Measurements from ENCODE around the gene IL2.

IL2 gene

GRCh38 chr4:122476745-122477144 lies 20.2 kb upstream of the IL2 start:
- Histone ChIP-seq H3K4me3 (ENCODE audit: low read length) (no peak overlapping the region), H3K27ac (ENCODE audit: low read length) (no peak overlapping the region), H3K27me3 (ENCODE audit: low read depth, low read length) (no peaks in the 10 kb centered on the region), H2AFZ (ENCODE audit: low read depth, low read length) (no peak overlapping the region; the same call in 1 of the 2 replicates), H3K4me1 (ENCODE audit: low read length) (peaks cover 16% of the 10 kb centered on the region; the same call in 1 of the 2 replicates), H3K4me2 (ENCODE audit: low read length) (no peak overlapping the region), H3K79me2 (ENCODE audit: low read length) (no peaks in the 10 kb centered on the region), H3K9me3 (ENCODE audit: insufficient read depth, low read length) (0 out of 2 replicates have a peak, but pooled peaks cover 3% of the 10 kb centered on the region), H3K36me3 (replicated peaks; ENCODE audit: low read depth, low read length) (peaks cover 3% of the 10 kb centered on the region), H4K20me1 (ENCODE audit: insufficient read depth, low read length) (no peaks in the 10 kb centered on the region), H3K9ac (ENCODE audit: low read length) (no peak overlapping the region)
- TF ChIP-seq CTCF (IDR thresholded peaks at IDR 0.05; ENCODE audit: low read depth, low read length), result no peak
- no peak for TF ChIP-seq EZH2phosphoT487 (IDR thresholded peaks at IDR 0.05; ENCODE audit: low read depth)

GRCh38 chr4:122476126-122476525 lies 19.6 kb upstream of the IL2 start:
- Histone ChIP-seq H3K9me3 (ENCODE audit: insufficient read depth, low read length) (0 out of 2 replicates have a peak, but pooled peaks cover 3% of the 10 kb centered on the region), H2AFZ (ENCODE audit: low read depth, low read length) (no peak overlapping the region; the same call in 1 of the 2 replicates), H3K79me2 (ENCODE audit: low read length) (no peaks in the 10 kb centered on the region), H3K4me1 (ENCODE audit: low read length) (peaks cover 11% of the 10 kb centered on the region; the same call in 1 of the 2 replicates), H3K36me3 (replicated peaks; ENCODE audit: low read depth, low read length) (peaks cover 3% of the 10 kb centered on the region), H3K9ac (ENCODE audit: low read length) (no peak overlapping the region), H3K4me2 (ENCODE audit: low read length) (no peak overlapping the region), H3K4me3 (ENCODE audit: low read length) (no peak overlapping the region), H3K27me3 (ENCODE audit: low read depth, low read length) (no peaks in the 10 kb centered on the region), H4K20me1 (ENCODE audit: insufficient read depth, low read length) (no peaks in the 10 kb centered on the region), H3K27ac (ENCODE audit: low read length) (no peak overlapping the region)
- TF ChIP-seq EZH2phosphoT487 (IDR thresholded peaks at IDR 0.05; ENCODE audit: low read depth) (no peak), CTCF (IDR thresholded peaks at IDR 0.05; ENCODE audit: low read depth, low read length) (no peak)

GRCh38 chr4:122475233-122475632 lies 18.7 kb upstream of the IL2 start:
- no peak overlapping the region for H3K27ac ChIP-seq (ENCODE audit: low read length)
- H3K79me2 ChIP-seq (ENCODE audit: low read length), result no peaks in the 10 kb centered on the region
- no peaks in the 10 kb centered on the region for H4K20me1 ChIP-seq (ENCODE audit: insufficient read depth, low read length)
- no peak overlapping the region for H2AFZ ChIP-seq (ENCODE audit: low read depth, low read length)
- no peak overlapping the region for H3K4me3 ChIP-seq (ENCODE audit: low read length)
- H3K4me1 ChIP-seq (ENCODE audit: low read length), result peaks cover 5% of the 10 kb centered on the region; the same call in 1 of the 2 replicates
- H3K9me3 ChIP-seq (ENCODE audit: insufficient read depth, low read length), result 0 out of 2 replicates have a peak, but pooled peaks cover 3% of the 10 kb centered on the region
- TF ChIP-seq EZH2phosphoT487 (IDR thresholded peaks at IDR 0.05; ENCODE audit: low read depth), result no peak
- no peak for TF ChIP-seq CTCF (IDR thresholded peaks at IDR 0.05; ENCODE audit: low read depth, low read length)
- peaks cover 3% of the 10 kb centered on the region for H3K36me3 ChIP-seq (replicated peaks; ENCODE audit: low read depth, low read length)
- no peaks in the 10 kb centered on the region for H3K27me3 ChIP-seq (ENCODE audit: low read depth, low read length)
- H3K4me2 ChIP-seq (ENCODE audit: low read length), result no peak overlapping the region
- H3K9ac ChIP-seq (ENCODE audit: low read length), result no peak overlapping the region

GRCh38 chr4:122469457-122469856 lies 12.9 kb upstream of the IL2 start:
- TF ChIP-seq CTCF (IDR thresholded peaks at IDR 0.05; ENCODE audit: low read depth, low read length) (no peak), EZH2phosphoT487 (IDR thresholded peaks at IDR 0.05; ENCODE audit: low read depth) (no peak)
- Histone ChIP-seq H4K20me1 (ENCODE audit: insufficient read depth, low read length) (no peaks in the 10 kb centered on the region), H3K4me2 (ENCODE audit: low read length) (no peak overlapping the region), H3K27ac (ENCODE audit: low read length) (no peak overlapping the region), H3K79me2 (ENCODE audit: low read length) (no peaks in the 10 kb centered on the region), H2AFZ (ENCODE audit: low read depth, low read length) (no peak overlapping the region), H3K9ac (ENCODE audit: low read length) (no peak overlapping the region), H3K4me1 (ENCODE audit: low read length) (no peaks in the 10 kb centered on the region), H3K4me3 (ENCODE audit: low read length) (no peak overlapping the region), H3K36me3 (replicated peaks; ENCODE audit: low read depth, low read length) (peaks cover 5% of the 10 kb centered on the region), H3K27me3 (ENCODE audit: low read depth, low read length) (no peaks in the 10 kb centered on the region), H3K9me3 (ENCODE audit: insufficient read depth, low read length) (peaks cover 5% of the 10 kb centered on the region; the same call in 1 of the 2 replicates)

Data from OCI-LY3 (cell line).